Stimulated activated CD8-positive, alpha-beta memory T cell treated with anti-CD3 and anti-CD28 coated beads, Interleukin-12 subunit alpha, Interleukin-12 subunit beta, amount 100 ng/mL, for 24 hours (primary cell): ENCODE data around the gene TUBGCP4.

Experiments used
- DNase-seq: peaks from one replicate; pipeline ENCODE4 v3.0.0-alpha.2; 2020; ENCODE audit errors: extremely low read depth

Gene TUBGCP4

GRCh38 chr15:43403616-43404015 is 32.7 kb downstream of the TUBGCP4 start:
- DNase-seq, result no peak

GRCh38 chr15:43404130-43404529 is 33.2 kb downstream of the TUBGCP4 start:
- no peak for DNase-seq

- DNase-seq, result no peak
These were observed 35.3 kb downstream of the TUBGCP4 start for GRCh38 chr15:43406189-43406588.

- DNase-seq, result no peak
These were observed 35.9 kb downstream of the TUBGCP4 start for GRCh38 chr15:43406808-43407207.

- no peak for DNase-seq
These were observed 37.9 kb downstream of the TUBGCP4 start for GRCh38 chr15:43408789-43409188.

- DNase-seq, result no peak
These were observed 39.8 kb downstream of the TUBGCP4 start for GRCh38 chr15:43410572-43411214.

DNA sequence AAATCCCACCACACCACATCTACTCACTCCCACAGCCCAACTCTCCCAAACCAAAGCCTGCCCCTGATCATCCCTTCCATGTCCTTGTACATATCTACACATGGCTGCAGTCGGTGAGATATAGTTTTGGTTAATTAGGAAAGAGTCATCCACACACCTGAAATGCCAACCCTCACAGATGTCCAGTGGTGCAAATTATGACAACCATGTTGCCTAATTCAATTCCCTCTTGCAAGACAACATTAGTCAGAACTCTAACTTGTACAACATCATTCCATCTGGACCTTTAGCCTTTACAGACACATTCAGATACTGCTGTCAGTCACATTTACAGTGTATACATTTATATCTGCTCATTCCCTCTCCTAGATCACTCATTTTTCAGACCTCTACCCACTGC is 41.2 kb downstream of the TUBGCP4 start:
- DNase-seq, result no peak

DNA sequence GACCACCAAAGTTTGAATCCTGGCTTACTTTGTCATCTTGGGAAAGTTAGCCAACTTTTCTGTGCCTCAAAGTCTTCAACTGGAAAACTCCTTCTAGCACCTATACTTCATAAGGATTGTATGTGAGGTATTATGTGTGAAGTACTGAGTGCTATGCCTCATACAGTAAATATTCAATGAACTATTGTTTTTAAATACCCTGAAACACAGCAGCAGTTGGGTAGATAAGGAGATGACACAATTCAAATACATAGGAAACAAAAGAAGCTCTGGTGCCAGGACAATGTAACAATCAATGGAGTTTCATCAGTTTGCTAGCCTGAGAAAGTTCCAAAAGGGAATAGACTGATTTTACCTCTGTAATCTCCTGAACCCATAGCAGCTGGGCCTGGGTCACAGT is 43.3 kb downstream of the TUBGCP4 start:
- no peak for DNase-seq

DNA sequence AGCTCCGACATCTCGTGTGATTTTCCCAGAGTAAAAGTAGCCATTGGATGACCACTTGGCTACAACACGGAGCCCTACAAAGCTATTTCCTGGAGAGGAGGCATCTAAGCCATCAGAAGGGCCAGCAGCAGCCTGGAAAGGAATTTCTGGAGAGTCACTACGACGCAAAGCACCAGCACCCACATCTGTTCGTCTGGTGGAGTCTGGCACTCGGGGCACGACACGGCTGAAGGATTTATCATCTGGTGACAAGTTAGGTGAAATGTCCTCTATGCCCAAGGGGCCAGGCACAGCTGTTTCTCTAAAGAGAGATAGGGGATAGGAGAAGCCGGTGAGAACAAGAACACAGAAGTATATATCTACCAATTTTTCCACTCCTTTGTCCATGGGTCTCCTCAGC is 49.5 kb downstream of the TUBGCP4 start:
- DNase-seq, result no peak

GRCh38 chr15:43420876-43421275 is 50.0 kb downstream of the TUBGCP4 start:
- no peak for DNase-seq

DNA sequence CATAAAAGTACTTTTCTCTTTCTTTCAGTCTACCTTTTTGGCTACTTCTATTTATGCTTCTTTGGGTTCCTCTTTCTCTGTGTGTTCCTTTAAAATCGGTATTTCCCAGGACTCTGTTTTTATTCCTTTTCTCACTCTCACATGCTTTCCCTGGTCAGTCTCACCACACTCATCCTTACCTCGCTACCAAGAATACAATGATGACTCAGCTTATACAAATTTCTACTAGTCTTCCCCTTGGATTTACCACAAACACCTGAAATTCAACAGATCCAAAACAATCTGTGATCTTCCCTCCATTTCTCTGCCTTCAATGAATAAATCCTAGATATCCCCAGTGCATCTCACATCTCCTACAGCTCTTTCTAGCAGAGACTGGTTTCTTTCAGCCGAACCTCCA is 52.9 kb downstream of the TUBGCP4 start:
- DNase-seq, result no peak

GRCh38 chr15:43429687-43430086 is 58.8 kb downstream of the TUBGCP4 start:
- DNase-seq, result no peak

DNA sequence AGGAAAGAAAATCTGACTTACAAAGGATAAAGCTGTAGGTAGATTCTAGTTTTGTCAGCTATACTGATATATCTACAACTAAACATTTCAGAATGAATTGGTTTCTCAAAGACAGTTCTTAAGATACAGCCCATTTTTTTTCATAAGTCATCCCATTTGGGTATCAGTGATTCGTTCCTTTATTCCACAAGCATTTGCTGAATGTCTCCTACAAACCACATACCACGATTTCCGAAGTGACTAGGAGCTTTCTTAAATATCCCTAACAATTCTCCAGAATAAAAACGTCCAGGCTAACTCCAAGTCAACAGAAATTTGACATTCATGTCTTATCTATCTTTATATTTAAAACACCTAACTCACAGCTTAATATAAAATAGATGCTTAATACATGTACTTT is 62.3 kb downstream of the TUBGCP4 start:
- no peak for DNase-seq

DNA sequence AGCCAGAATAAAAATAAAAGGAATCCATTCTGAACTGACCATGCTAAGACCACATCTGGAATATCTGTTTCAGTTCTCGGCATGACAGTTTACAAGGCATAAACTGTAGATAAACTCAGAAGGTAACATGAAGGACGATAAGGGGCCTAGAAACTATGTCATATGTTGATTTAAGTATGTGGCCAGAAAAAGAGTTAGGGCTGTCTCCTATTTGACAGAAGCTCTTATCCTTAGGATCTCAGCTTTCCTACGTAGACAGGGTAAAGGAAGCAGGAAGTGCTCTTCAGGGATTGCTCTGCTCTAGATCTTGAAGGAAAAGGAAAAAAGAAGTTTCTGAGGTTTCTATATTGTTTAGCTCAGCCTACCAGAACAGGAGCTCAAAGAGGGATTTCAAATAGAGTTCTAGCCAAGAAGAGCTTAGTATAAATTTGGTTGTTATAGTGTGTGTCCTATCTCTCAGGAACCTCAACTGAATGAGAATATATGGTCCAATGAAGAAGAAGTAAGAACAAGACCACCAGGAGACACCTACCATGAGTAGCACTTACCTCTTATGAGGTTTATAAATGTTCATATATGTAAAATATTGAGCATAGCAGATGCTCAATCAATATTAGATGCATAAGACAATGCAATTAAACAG is 62.9 kb downstream of the TUBGCP4 start:
- no peak for DNase-seq

- no peak for DNase-seq
These were observed 63.5 kb downstream of the TUBGCP4 start for GRCh38 chr15:43434446-43434845.

DNA sequence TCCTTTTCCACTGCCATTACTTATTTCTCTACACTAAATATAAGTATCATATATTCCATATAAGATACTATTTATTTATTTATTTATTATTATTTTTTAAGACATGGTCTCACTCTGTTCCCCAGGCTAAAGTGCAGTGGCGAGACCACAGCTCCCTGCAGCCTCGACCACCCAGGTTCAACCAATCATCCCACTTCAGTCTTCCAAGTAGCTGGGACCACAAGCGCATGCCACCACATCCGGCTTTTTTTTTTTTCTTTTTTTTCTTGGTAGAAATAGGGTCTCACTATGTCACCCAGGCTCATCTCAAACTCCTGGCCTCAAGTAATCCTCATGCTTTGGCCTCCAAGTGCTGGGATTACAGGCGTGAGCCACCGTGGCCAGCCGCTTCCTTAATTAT is 65.5 kb downstream of the TUBGCP4 start:
- no peak for DNase-seq

DNA sequence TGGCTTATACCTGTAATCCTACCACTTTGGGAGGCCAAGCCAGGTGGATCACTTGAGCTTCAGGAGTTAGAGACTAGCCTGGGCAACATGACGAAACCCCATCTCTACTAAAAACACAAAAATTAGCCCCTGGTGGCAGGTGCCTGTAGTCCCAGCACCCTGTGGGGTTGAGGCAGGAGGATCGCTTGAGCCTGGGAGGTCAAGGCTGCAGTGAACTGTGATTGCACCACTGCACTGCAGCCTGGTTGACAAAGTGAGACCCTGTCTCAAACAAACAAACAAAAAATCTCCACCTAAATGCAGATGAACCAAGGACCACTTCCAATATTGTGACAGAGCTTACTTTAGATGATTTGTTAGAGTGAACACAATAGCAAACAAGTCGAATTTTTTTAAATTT is 68.4 kb downstream of the TUBGCP4 start:
- no peak for DNase-seq

GRCh38 chr15:43440721-43441281 is 69.9 kb downstream of the TUBGCP4 start:
- DNase-seq, result peak; percentile 2

DNA sequence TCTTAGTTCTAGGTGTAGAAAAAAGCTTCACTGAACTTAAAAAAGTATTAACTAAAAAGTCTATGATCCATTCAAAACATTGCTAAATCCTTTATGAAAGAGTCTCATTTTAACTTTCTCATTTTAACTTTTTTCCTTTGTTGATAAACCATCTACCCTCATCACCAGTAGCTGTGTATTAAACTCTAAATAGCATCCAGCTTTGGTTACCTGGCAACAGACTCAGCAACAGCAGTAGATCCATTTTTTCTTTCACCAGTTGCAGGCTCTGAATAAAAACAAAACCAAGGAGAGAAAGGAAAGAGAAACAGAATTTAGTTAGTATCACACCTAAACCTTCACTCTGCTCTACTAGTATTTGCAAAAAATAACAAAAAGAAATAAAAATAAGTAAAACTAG is 70.4 kb downstream of the TUBGCP4 start:
- no peak for DNase-seq

DNA sequence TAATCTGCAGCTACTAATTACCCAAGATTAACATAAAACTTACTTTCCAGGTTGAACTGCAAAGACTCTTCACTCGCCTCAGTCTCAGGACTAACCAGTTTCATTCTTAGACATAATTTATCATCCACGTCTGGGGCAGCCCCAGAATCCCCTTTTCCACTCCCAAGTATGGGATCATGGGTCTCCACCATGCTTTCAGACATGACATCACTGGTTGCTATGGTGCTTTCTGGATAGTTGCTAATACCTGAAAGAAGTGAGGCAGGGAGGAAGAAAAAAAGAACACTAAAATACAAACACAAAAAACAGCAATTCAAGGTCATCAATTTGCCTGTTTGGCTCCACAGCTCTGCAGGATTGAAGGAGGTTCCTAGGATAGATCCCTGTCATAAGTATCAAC is 75.4 kb downstream of the TUBGCP4 start:
- no peak for DNase-seq

- DNase-seq, result no peak
These were observed 79.1 kb downstream of the TUBGCP4 start for GRCh38 chr15:43449981-43450380.
